Measurements from ENCODE around the gene OR52E5.

The OR52E5 gene

GRCh38 chr11:5933116-5933515 is 40.1 kb downstream of the OR52E5 start:
- DNase-seq (ENCODE audit: low spot score), result no peak

GRCh38 chr11:5937868-5938602 is 45.0 kb downstream of the OR52E5 start:
- no peak for DNase-seq (ENCODE audit: low spot score)

DNA sequence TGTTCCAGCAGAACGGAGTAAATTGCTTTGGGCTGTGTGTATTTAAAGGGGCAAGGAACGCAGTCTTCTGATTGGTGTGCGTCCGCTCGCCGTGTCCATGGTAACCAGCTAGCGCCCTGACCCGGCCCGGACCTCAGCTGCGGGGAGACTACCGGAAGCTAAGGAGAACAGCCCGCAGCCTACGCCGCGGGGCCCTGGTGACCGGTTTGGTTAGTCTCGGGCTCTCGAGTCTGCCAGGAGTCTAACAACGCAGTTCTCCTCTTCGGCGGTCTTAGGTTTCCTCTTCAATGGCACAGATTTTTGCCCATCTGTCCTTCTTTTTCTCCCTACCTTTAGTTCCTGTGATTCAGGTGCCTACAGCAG is 45.6 kb downstream of the OR52E5 start:
- DNase-seq (ENCODE audit: low spot score), result no peak

DNA sequence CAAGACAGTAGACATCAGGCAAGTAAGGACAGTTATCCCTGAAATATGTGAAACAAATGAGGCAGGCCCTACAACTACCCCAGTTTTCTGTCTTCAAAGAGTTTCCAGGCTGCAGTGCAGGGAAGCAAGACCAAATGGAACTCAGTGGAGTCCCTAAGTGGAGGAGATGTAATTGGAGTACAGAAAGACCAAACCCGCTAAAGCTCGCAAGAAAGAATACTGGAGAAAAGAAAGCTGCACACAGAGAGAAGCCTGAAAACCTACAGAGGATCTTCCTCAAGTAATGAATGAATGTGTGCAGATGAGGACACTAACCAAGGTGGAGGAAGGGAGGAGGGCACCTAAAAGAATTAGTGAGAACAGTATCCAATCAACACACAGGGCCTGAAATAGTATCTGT is 47.7 kb downstream of the OR52E5 start:
- DNase-seq (ENCODE audit: low spot score), result no peak

DNA sequence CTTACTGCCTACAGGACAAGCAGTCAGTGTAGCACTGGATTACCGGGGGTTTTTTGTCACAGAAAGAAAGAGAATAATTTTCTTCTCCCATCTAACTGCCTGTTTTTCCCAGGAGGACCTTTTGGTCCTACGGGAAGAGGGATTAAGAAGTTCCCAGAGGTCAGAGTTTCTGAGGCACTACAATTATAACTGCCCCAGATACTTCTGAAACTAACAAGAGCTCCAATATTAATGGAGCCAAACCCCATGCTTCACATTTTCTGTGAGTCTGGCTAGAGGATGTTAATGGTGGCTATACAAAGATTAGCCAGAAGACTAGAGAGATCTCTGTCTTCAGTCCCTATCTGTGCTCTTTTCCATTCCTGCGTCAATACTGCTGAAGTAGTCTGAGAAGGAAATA is 48.9 kb downstream of the OR52E5 start, which contains the start of gene OR56A3:
TSS of gene OR56A3 (plus strand) at position 301 of the 400 bp plus-strand sequence. CDS start 5,096 bp downstream, outside the sequence.
- DNase-seq (ENCODE audit: low spot score), result no peak
